ENCODE results near the gene PARP16.

DNA sequence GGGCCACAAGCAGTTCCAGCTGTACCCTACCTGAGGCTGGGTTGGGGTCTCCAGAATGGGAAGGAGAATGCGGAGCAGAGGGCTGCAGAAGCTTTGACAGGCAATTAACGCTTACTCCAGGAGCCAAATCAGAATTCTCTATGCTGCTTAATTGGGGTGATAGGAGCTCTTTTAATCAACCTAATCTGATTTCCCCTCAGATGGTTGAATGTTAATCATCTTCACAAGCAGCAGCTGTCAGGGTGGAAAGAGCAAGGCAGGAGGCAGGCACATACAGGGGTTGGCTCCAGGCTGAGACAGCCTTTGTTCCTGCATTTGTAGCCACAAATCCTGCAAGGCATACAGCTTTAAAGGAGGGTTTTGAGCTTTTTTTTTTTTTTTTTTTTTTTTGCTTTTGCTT lies 78.0 kb downstream of the PARP16 start:
- no peak for TF ChIP-seq CTCF (IDR thresholded peaks at IDR 0.05; ENCODE audit: low read depth, low read length)
- no peak for TF ChIP-seq POLR2A (IDR thresholded peaks at IDR 0.05; ENCODE audit: extremely low read depth, insufficient read length)
- no peak for TF ChIP-seq MAX (IDR thresholded peaks at IDR 0.05; ENCODE audit: low read depth, low read length)
- TF ChIP-seq MYC (IDR thresholded peaks at IDR 0.05; ENCODE audit: low read depth, low read length): no peak
